Lower lobe of right lung (tissue), 2 donors: ENCODE results near the gene IWS1. TPM values are rescaled to one million over a fixed set of nuclear protein-coding genes. Genes with fewer than 3 reads are reported as not detected.
A peak's percentile ranks its signal among the peaks of the same experiment; 100 is the strongest.

Experiments used
- ATAC-seq, 2 donors: fragments of 200-7000 bp; cut with Tn5 transposase; one replicate each; pipeline ENCODE4 v1.9.1; 2020 to 2022; ENCODE audit warnings: mild to moderate bottlenecking in 2 of 2, moderate library complexity in 2 of 2
- DNase-seq: peaks from one replicate; pipeline ENCODE4 v3.0.0-alpha.2; 2020
- H3K27ac ChIP-seq: fragments of 200-600 bp; one replicate; pipeline ENCODE4 v1.8.0; 2022
- H3K27me3 ChIP-seq: fragments of 200-600 bp; one replicate; pipeline ENCODE4 v1.8.0; 2022; ENCODE audit warnings: low read depth
- H3K36me3 ChIP-seq: fragments of 200-600 bp; one replicate; pipeline ENCODE4 v1.8.0; 2022; ENCODE audit warnings: mild to moderate bottlenecking
- H3K4me1 ChIP-seq: fragments of 200-600 bp; one replicate; pipeline ENCODE4 v1.8.0; 2022
- H3K4me3 ChIP-seq: fragments of 200-600 bp; one replicate; pipeline ENCODE4 v1.8.0; 2022; ENCODE audit warnings: mild to moderate bottlenecking
- H3K9me3 ChIP-seq: fragments of 200-600 bp; one replicate; pipeline ENCODE4 v1.8.0; 2022
- CTCF ChIP-seq: fragments of 200-600 bp; IDR thresholded peaks from one replicate; pipeline ENCODE4 v1.8.0; 2022; ENCODE audit warnings: antibody characterized with exemption, mild to moderate bottlenecking
- intact Hi-C: fragments of 100-400 bp; cut with DNase I; formaldehyde crosslinking; loops from one replicate; pipeline ENCODE4 v1.11.0; 2022
- total RNA-seq: library from RNA; stranded (reverse); fragmentation: NEBNext Ultra II Directional; extraction: Animal tissue kit (Norgen Biotek cat#: 25700); gene quantifications from one replicate; pipeline ENCODE4 v1.2.1, GENCODE V29; 2021
- donor health status: DM: no; HTN: yes; CAD: no; lungs with severe emphysema.

The IWS1 gene
- total RNA-seq, 1 donor from 2014 or later = 36.7 TPM

GRCh38 chr2:127506510-127506909 lies 19.8 kb downstream of the IWS1 start:
- Histone ChIP-seq H3K9me3 (no peaks in the 10 kb centered on the region), H3K4me1 (peaks cover 41% of the 10 kb centered on the region), H3K27ac (no peak overlapping the region), H3K27me3 (no peaks in the 10 kb centered on the region), H3K4me3 (no peak overlapping the region), H3K36me3 (peaks cover 40% of the 10 kb centered on the region)
- TF ChIP-seq CTCF = no peak
- DNase-seq (no peak), ATAC-seq (peak in 1 of 2 donors; percentile 51)
- intact Hi-C loops = no loop called here

GRCh38 chr2:127504552-127505430 lies 21.5 kb downstream of the IWS1 start:
- no peak for TF ChIP-seq CTCF
- intact Hi-C loops = no loop called here
- ATAC-seq (no peak), DNase-seq (no peak)
- H3K27ac ChIP-seq = no peak overlapping the region
- H3K36me3 ChIP-seq = peaks cover 56% of the 10 kb centered on the region
- H3K9me3 ChIP-seq = no peaks in the 10 kb centered on the region
- no peaks in the 10 kb centered on the region for H3K27me3 ChIP-seq
- peaks cover 36% of the 10 kb centered on the region for H3K4me1 ChIP-seq
- H3K4me3 ChIP-seq = no peak overlapping the region

- Histone ChIP-seq H3K36me3 (peaks cover 69% of the 10 kb centered on the region), H3K4me1 (peaks cover 23% of the 10 kb centered on the region), H3K9me3 (no peaks in the 10 kb centered on the region), H3K4me3 (no peak overlapping the region), H3K27ac (no peak overlapping the region), H3K27me3 (no peaks in the 10 kb centered on the region)
- intact Hi-C loops = no loop called here
- TF ChIP-seq CTCF = no peak
- no peak for ATAC-seq
- no peak for DNase-seq
Observed at GRCh38 chr2:127503491-127503890, 22.8 kb downstream of the IWS1 start.

- Histone ChIP-seq H3K27ac (no peak overlapping the region), H3K36me3 (peaks cover 95% of the 10 kb centered on the region), H3K27me3 (no peaks in the 10 kb centered on the region), H3K4me1 (no peaks in the 10 kb centered on the region), H3K4me3 (no peak overlapping the region), H3K9me3 (no peaks in the 10 kb centered on the region)
- intact Hi-C loops = no loop called here
- no peak for TF ChIP-seq CTCF
- DNase-seq = no peak
- ATAC-seq = peak in 1 of 2 donors; percentile 46
Observed at GRCh38 chr2:127498386-127498785, 27.9 kb downstream of the IWS1 start.

GRCh38 chr2:127490283-127490682 lies 36.0 kb downstream of the IWS1 start:
- no peak for ATAC-seq

More at GRCh38 chr2:127490283-127490682, 36.0 kb downstream of the IWS1 start:
- H3K4me1 ChIP-seq = peaks cover 10% of the 10 kb centered on the region
- no peaks in the 10 kb centered on the region for H3K27me3 ChIP-seq
- intact Hi-C loops = no loop called here
- no peak overlapping the region for H3K27ac ChIP-seq
- no peak overlapping the region for H3K4me3 ChIP-seq
- DNase-seq = no peak
- TF ChIP-seq CTCF = no peak
- H3K36me3 ChIP-seq = peaks cover 100% of the 10 kb centered on the region
- no peaks in the 10 kb centered on the region for H3K9me3 ChIP-seq
